ENCODE data around the gene ATF6B. TPM values are rescaled to one million over a fixed set of nuclear protein-coding genes. Genes with fewer than 3 reads are reported as not detected.

ATF6B gene
- total RNA-seq, 1 donor from 2014 or later: 95.0 TPM

DNA sequence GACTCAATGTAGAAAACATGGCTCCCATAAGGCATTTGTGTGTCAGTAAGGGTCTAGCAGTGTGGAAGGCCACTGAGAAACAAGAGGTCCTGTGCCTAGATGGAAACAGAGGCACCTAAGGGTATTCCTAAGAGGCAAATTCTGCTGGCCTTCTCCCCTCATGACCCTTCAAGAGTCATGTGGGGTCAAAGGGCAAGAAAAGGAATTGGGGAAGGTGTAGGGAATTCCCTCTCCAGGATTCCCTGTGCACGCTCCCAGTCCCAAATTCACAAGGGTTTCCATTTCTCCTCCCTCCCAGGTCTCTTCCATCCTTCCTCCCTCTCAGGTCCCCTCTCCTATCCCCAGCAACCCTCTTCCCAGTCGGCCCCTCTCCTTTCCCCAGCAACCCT, 47.3 kb upstream of the ATF6B start:
- TF ChIP-seq, protein P1, sequence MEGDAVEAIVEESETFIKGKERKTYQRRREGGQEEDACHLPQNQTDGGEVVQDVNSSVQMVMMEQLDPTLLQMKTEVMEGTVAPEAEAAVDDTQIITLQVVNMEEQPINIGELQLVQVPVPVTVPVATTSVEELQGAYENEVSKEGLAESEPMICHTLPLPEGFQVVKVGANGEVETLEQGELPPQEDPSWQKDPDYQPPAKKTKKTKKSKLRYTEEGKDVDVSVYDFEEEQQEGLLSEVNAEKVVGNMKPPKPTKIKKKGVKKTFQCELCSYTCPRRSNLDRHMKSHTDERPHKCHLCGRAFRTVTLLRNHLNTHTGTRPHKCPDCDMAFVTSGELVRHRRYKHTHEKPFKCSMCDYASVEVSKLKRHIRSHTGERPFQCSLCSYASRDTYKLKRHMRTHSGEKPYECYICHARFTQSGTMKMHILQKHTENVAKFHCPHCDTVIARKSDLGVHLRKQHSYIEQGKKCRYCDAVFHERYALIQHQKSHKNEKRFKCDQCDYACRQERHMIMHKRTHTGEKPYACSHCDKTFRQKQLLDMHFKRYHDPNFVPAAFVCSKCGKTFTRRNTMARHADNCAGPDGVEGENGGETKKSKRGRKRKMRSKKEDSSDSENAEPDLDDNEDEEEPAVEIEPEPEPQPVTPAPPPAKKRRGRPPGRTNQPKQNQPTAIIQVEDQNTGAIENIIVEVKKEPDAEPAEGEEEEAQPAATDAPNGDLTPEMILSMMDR (IDR thresholded peaks at IDR 0.05; ENCODE audit: unreplicated experiment): no peak
- Mint-ChIP-seq H3K36me3 (ENCODE audit: insufficient read depth) (peaks cover 14% of the 10 kb centered on the region), H3K9me3 (ENCODE audit: low read depth) (no peaks in the 10 kb centered on the region), H3K4me1 (ENCODE audit: low read depth) (peaks cover 47% of the 10 kb centered on the region), H3K4me3 (ENCODE audit: low read depth) (peak overlapping the region; percentile 91), H3K27ac (peak overlapping the region; percentile 90), H3K27me3 (no peaks in the 10 kb centered on the region)
- DNase-seq (ENCODE audit: low spot score, unreplicated experiment): no peak

DNA sequence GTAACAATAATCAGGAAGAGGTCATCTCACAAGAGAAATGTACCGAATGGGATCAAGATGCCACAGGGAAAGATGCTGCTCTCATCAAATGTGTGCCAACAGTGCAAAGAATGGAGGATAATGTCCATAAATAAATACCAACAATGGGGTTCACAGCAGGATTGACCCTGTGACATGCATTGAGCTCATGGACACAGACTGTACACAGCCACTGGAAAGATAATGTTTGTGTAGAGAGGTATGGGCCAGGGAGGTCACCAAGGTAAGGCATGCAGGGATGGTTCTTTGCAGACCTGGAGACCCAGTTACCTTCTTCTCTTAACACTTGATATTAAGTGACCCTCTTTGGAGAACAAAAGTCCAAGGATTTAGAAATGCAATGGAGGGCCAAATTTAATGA, 46.4 kb upstream of the ATF6B start:
- H3K36me3 Mint-ChIP-seq (ENCODE audit: insufficient read depth): peaks cover 20% of the 10 kb centered on the region
- H3K27me3 Mint-ChIP-seq: no peaks in the 10 kb centered on the region
- no peak for DNase-seq (ENCODE audit: low spot score, unreplicated experiment)
- H3K27ac Mint-ChIP-seq: no peak overlapping the region
- H3K4me1 Mint-ChIP-seq (ENCODE audit: low read depth): peaks cover 47% of the 10 kb centered on the region
- H3K9me3 Mint-ChIP-seq (ENCODE audit: low read depth): no peaks in the 10 kb centered on the region
- H3K4me3 Mint-ChIP-seq (ENCODE audit: low read depth): peak overlapping the region; percentile 91
- TF ChIP-seq, protein P1 (IDR thresholded peaks at IDR 0.05; ENCODE audit: unreplicated experiment): no peak

DNA sequence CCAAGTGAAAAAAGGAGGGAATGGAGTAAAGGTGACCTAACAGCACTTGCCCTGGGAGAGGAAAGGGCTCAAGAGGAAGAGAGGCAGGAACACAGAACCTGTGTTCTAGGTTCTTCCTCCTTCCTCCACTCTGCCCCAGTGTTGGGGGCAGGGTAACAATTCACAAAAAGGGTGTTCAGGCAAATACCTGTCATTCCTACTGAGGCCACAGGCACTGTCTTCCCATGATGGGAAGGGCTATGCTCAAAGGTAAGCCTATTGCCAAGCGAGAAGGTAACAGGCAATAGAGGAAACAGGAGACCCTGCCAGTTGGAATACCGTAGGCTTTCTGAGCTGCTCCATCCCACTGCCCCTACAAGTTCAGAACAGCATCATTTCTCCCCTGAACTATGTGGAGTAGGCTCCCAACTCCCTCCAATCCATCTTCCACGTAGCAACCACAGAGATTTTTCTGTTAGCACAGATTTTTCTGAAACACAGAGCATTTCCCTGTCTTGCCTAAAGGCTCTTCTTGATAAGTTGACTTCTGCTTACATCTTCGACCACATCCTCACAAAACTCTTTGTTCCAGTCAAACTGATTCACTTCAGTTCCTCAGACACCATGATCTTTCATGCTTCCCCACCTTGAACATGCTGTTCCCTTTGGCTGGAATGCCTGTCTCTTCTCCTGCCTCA, 45.1 kb upstream of the ATF6B start:
- H3K4me3 Mint-ChIP-seq (ENCODE audit: low read depth): no peak overlapping the region
- TF ChIP-seq, protein P1 (IDR thresholded peaks at IDR 0.05; ENCODE audit: unreplicated experiment): no peak
- DNase-seq (ENCODE audit: low spot score, unreplicated experiment): no peak
- peak overlapping the region; percentile 73 for H3K27ac Mint-ChIP-seq
- H3K9me3 Mint-ChIP-seq (ENCODE audit: low read depth): no peaks in the 10 kb centered on the region
- no peaks in the 10 kb centered on the region for H3K27me3 Mint-ChIP-seq
- peaks cover 26% of the 10 kb centered on the region for H3K36me3 Mint-ChIP-seq (ENCODE audit: insufficient read depth)
- H3K4me1 Mint-ChIP-seq (ENCODE audit: low read depth): peaks cover 47% of the 10 kb centered on the region

DNA sequence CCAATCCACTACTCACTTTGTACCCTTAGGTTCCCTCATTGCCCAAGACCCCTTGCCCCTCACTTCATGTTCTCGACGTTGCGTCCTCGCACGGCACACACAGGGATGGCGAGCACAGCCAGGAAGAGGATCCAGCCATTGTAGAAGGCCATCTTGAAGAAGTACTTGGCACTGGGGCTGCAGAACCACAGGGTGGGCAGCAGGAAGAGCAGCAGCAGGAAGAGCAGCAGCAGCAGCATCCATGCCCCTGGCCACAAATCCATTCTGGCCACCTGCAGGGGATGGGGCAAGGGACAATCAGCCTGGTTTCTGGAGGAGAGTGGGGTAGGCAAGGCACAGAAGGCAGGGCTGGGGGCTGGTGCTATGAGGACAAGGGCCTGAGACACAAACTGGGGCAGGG, 43.2 kb upstream of the ATF6B start:
- peaks cover 51% of the 10 kb centered on the region for H3K4me1 Mint-ChIP-seq (ENCODE audit: low read depth)
- no peaks in the 10 kb centered on the region for H3K9me3 Mint-ChIP-seq (ENCODE audit: low read depth)
- H3K4me3 Mint-ChIP-seq (ENCODE audit: low read depth): no peak overlapping the region
- TF ChIP-seq, protein P1 (IDR thresholded peaks at IDR 0.05; ENCODE audit: unreplicated experiment): no peak
- no peaks in the 10 kb centered on the region for H3K27me3 Mint-ChIP-seq
- H3K36me3 Mint-ChIP-seq (ENCODE audit: insufficient read depth): peaks cover 32% of the 10 kb centered on the region
- DNase-seq (ENCODE audit: low spot score, unreplicated experiment): no peak
- H3K27ac Mint-ChIP-seq: peak overlapping the region; percentile 10

DNA sequence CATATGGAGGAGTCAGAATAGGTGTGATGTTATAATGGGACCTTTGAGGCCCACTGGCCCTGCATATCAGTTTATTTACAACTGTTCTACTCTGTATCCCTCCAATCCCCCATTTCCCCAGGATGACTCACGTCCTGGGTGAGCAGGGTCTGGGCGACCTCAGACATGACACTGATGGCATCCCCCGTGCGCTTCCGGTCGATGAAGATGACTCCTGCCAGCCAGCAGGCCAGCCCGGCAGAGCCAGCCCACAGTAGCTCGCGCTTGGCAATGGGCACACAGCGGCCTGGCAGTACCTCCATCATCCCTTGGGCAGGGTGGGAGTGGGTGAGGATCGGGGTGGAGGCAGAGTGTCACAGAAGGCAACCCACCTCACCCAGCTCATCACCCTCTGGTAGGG, 42.2 kb upstream of the ATF6B start:
- Mint-ChIP-seq H3K9me3 (ENCODE audit: low read depth) (no peaks in the 10 kb centered on the region), H3K4me1 (ENCODE audit: low read depth) (peaks cover 53% of the 10 kb centered on the region), H3K27me3 (no peaks in the 10 kb centered on the region), H3K4me3 (ENCODE audit: low read depth) (no peak overlapping the region), H3K36me3 (ENCODE audit: insufficient read depth) (peaks cover 36% of the 10 kb centered on the region), H3K27ac (peak overlapping the region; percentile 88)
- TF ChIP-seq, protein P1 (IDR thresholded peaks at IDR 0.05; ENCODE audit: unreplicated experiment): no peak
- no peak for DNase-seq (ENCODE audit: low spot score, unreplicated experiment)

Measured in progenitor cell of endocrine pancreas (in vitro differentiated cells).